ENCODE measurements around the gene MYL7. TPM values are rescaled to one million over a fixed set of nuclear protein-coding genes. Genes with fewer than 3 reads are reported as not detected.
"Not testable (repeated sequence)": the region's sequence is repeated elsewhere in the genome, so short reads cannot be mapped to it uniquely, and the experiment has no call there.

The MYL7 gene
- total and polyA plus RNA-seq, 2 experiments from 2014 or later, result 4.8 TPM; not detected in 1

DNA sequence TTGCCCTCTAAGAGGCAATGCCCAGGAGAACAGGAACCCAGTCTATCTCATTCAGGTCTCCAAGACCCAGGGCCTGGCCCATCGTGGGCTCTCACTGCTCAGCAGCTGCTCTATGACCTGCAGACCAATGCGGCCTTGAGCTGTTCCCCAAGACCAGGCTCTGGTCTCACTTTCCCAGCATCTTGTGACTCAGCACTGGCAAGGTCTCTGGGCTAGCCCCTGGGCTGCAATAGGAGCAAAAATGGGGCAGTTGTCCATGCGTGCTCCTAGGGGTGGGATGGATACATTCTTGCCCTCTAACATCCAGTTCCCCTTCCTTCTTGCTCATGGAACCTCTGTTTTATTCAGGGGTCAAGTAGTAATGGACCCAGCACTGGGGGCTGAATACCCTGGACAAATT, 34.6 kb upstream of the MYL7 start (continued):
- no peak for TF ChIP-seq REST (IDR thresholded peaks at IDR 0.05; ENCODE audit: unreplicated experiment)
- no peak for TF ChIP-seq NANOG (IDR thresholded peaks at IDR 0.05; ENCODE audit: borderline replicate concordance)
- no peak for TF ChIP-seq POLR2AphosphoS5 (IDR thresholded peaks at IDR 0.05; ENCODE audit: low read depth)

- H3K4me1 ChIP-seq (ENCODE audit: insufficient read depth); H3K36me3 ChIP-seq (ENCODE audit: insufficient read depth); H3K27ac ChIP-seq (ENCODE audit: low read depth); H4K20me1 ChIP-seq (replicated peaks; ENCODE audit: insufficient read depth); H3K9me2 ChIP-seq (ENCODE audit: insufficient read depth); H3K4me3 Mint-ChIP-seq; H3K79me2 ChIP-seq (replicated peaks; ENCODE audit: insufficient read depth); DNase-seq (ENCODE audit: low spot score); H3F3A ChIP-seq (replicated peaks; ENCODE audit: low read depth); H3K27ac Mint-ChIP-seq; H3K4me3 ChIP-seq; H3K36me3 Mint-ChIP-seq (ENCODE audit: low read depth); H3K9me3 Mint-ChIP-seq; H3K27me3 Mint-ChIP-seq (ENCODE audit: insufficient read depth, low read depth, poor library complexity); H2AFZ ChIP-seq; H3K4me2 ChIP-seq; H3K27me3 ChIP-seq (ENCODE audit: insufficient read depth); ATAC-seq; H3K4me1 Mint-ChIP-seq: not testable (repeated sequence)
Observed at GRCh38 chr7:44174694-44174948, 33.5 kb upstream of the MYL7 start.

- H3K9me2 ChIP-seq (ENCODE audit: insufficient read depth), result no peaks in the 10 kb centered on the region
- H4K20me1 ChIP-seq (replicated peaks; ENCODE audit: insufficient read depth), result no peaks in the 10 kb centered on the region
- Mint-ChIP-seq H3K27me3 (ENCODE audit: insufficient read depth, low read depth, poor library complexity) (peaks cover 7% of the 10 kb centered on the region), H3K9me3 (no peaks in the 10 kb centered on the region), H3K4me1 (peaks cover 7% of the 10 kb centered on the region; the same call in 2 of the 3 replicates), H3K27ac (no peak overlapping the region), H3K36me3 (ENCODE audit: low read depth) (no peaks in the 10 kb centered on the region), H3K4me3 (no peak overlapping the region)
- no peak overlapping the region for H3K4me2 ChIP-seq
- no peaks in the 10 kb centered on the region for H3F3A ChIP-seq (replicated peaks; ENCODE audit: low read depth)
- H3K36me3 ChIP-seq (ENCODE audit: insufficient read depth), result no peaks in the 10 kb centered on the region
- DNase-seq (ENCODE audit: low spot score) (no peak), ATAC-seq (no peak)
- no peaks in the 10 kb centered on the region for H3K27me3 ChIP-seq (ENCODE audit: insufficient read depth)
- no peak overlapping the region for H3K27ac ChIP-seq (ENCODE audit: low read depth)
- H3K4me3 ChIP-seq, result no peak overlapping the region
- no peaks in the 10 kb centered on the region for H3K4me1 ChIP-seq (ENCODE audit: insufficient read depth)
- H2AFZ ChIP-seq, result no peak overlapping the region
- no peaks in the 10 kb centered on the region for H3K79me2 ChIP-seq (replicated peaks; ENCODE audit: insufficient read depth)
- no peak for TF ChIP-seq STAT1 (IDR thresholded peaks at IDR 0.05; ENCODE audit: unreplicated experiment)
- no peak for TF ChIP-seq CREB1 (CRISPR knock-in tag; IDR thresholded peaks at IDR 0.05; ENCODE audit: low read depth)
- TF ChIP-seq ETS1 (IDR thresholded peaks at IDR 0.05), result no peak
- TF ChIP-seq REST (IDR thresholded peaks at IDR 0.05; ENCODE audit: unreplicated experiment), result no peak
- TF ChIP-seq EZH2 (IDR thresholded peaks at IDR 0.05; ENCODE audit: low read depth, unreplicated experiment), result no peak
- TF ChIP-seq EZH2phosphoT487 (IDR thresholded peaks at IDR 0.05; ENCODE audit: unreplicated experiment), result no peak
Observed at GRCh38 chr7:44173911-44174693, 33.0 kb upstream of the MYL7 start.
